HG02588 (cell line): ENCODE data around the gene ANKZF1.
A peak's percentile ranks its signal among the peaks of the same experiment; 100 is the strongest.
"Not testable (repeated sequence)": the region's sequence is repeated elsewhere in the genome, so short reads cannot be mapped to it uniquely, and the experiment has no call there.

Experiments used
- ATAC-seq: cut with Tn5 transposase; IDR thresholded peaks from one replicate; pipeline ENCODE4 v1.9.1; 2021; ENCODE audit warnings: mild to moderate bottlenecking, moderate library complexity; ENCODE audit not compliant: unreplicated experiment

ANKZF1 gene

DNA sequence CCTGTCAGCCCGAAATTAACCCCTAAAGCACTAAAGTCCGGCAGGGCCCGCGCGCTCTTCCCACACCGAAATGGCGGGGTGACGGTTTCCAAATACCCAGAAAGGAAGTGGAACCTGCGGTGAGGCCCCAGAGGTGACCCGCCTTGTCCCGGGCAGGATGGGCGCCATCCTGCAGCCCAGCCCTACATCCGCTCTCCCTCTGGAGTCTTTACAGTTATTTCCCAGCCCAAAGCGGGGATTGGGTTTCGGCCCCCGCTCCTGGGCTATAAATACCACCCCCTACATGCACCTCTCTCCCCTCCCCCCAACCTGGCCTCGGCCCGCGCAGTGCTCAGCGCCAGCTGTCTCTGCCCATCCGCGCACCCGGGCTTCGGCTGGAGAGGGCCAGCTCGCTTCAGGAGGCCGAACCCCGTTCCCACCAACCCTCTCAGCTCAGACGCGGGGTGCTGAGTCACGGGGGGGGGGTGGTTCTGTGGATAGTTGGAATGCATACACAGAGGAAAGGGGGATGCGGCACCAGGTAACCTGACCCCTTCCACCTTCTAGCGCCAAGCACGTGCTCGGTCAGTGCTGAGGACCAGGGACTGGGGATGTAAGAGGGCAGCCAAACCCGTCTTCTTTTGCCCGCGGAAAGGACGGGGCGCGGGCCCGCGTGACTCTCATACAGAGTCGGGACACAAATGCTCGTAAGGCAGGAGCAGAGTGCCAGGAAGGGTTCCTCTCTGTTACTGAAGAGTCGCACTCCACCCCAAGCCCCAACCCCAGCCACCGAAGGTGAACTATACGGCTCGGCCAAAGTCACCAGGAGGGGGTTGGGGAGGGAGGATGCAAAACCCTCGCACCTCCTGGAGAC lies 23.5 kb downstream of the ANKZF1 start, which contains the start of gene TUBA4B:
TUBA4B (plus strand) TSS at position 344 of the 853 bp plus-strand sequence; CDS start at position 509, 165 bp downstream.
- ATAC-seq: peak; percentile 9

GRCh38 chr2:219253753-219254589 lies 24.4 kb downstream of the ANKZF1 start, which contains the start of gene TUBA4A:
TSS of gene TUBA4A (minus strand) at chr2:219253918. CDS start at chr2:219253858, 60 bp downstream.
- ATAC-seq: peak; percentile 41

DNA sequence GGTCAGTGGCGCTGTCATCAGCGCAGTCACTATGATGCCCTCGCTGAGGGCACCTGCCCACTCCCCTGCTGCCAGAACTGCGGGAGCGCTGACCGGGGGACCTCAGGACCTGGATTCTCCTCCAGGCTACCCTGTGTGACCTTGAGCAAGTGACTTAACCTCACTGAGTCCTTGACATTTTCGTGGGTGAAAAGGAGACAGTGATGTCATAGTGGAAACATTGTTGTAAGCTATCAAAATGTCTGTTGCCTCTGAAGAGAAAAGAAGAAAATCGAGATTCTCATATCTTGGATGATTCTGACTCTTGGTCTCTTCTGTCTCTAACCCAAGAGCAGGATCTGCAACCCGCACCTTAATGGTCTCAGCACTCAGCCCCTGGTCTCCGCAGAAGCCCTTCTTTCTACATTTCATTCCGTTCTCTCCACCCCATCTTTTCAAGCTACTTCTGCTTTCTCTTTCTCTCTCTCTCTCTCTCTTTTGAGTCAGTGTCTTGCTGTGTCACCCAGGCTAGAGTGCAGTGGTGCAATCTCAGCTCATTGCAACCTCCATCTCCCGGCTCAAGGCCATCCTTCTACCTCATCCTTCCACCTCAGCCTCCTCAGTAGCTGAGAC lies 25.1 kb downstream of the ANKZF1 start:
- peak; percentile 20 for ATAC-seq

DNA sequence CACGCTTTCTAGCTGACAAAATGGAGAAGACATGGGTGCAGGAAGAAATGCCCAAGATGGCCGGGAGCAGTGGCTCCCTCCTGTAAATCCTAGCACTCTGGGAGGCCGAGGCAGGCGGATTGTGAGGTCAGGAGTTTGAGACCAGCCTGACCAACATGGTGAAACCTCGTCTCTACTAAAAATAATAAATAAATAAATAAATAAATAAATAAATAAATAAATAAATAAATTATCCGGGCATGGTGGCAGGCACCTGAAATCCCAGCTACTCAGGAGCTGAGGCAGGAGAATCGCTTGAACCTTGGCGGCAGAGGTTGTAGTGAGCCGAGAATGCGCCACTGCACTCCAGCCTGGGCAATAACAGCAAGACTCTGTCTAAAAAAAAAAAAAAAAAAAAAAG lies 29.3 kb downstream of the ANKZF1 start:
- not testable (repeated sequence) for ATAC-seq

- no peak for ATAC-seq
Measured at GRCh38 chr2:219261024-219261855, 31.6 kb downstream of the ANKZF1 start.

- no peak for ATAC-seq
Measured at GRCh38 chr2:219266232-219266631, 36.6 kb downstream of the ANKZF1 start.

GRCh38 chr2:219266886-219267285 lies 37.3 kb downstream of the ANKZF1 start:
- ATAC-seq: no peak

GRCh38 chr2:219268294-219268693 lies 38.7 kb downstream of the ANKZF1 start:
- no peak for ATAC-seq

DNA sequence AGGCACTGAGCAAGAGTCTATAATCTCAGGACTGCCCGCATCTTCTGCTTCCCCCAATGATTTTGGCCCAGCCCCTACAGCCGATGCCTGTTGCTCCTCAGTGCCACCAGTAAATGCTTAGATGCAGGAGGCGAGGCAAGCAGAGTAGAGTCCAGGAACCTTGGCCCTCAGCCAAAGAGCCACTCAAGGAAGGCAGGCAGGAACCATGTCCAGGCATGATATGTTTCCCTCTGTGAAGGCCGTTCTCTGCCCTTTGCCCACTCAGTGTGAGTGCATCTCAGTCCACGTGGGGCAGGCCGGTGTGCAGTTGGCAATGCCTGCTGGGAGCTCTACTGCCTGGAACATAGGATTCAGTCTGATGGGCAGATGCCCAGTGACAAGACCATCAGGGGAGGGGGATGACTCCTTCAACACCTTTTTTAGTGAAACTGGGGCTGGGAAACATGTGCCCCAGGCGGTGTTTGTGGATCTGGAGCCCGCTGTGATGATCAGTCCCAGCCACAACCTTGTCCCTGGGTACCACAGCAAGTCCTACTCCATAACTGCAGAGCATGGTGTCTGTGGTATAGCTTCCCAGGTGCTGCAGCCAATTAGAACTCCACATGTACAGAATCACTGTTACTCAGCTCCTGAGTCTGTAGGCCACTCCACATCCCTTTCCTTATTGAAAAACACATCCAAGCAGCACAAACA lies 39.9 kb downstream of the ANKZF1 start:
- ATAC-seq: no peak

DNA sequence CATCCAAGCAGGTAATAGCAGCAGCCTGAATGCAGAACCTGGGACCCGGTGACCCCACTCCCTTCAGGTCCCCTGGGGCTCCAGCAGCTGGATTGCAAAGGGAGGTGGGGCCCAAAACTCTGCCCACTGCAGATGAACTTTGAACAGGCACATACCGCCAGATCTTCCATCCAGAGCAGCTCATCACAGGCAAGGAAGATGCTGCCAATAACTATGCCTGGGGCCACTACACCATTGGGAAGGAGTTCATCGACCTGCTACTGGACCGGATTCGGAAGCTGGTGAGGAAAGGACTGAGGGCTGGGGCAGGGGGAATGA lies 40.4 kb downstream of the ANKZF1 start:
- ATAC-seq: no peak

GRCh38 chr2:219271021-219271420 lies 41.4 kb downstream of the ANKZF1 start:
- ATAC-seq: no peak

- no peak for ATAC-seq
Measured at GRCh38 chr2:219272356-219272755, 42.8 kb downstream of the ANKZF1 start.

DNA sequence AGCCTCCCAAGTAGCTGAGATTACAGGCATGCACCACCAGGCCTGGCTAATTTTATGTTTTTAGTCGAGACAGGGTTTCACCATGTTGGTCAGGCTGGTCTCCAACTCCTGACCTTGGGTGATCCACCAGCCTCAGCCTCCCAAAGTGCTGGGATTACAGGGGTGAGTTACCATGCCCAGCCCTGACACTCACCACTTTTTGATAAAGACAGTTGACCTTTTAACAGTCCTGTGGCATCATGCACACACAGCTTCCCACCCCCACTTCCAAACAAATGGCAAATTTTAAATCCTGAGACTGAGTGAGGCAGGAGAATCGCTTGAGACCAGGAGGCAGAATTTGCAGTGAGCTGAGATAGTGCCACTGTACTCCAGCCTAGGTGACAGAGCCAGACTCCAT lies 43.4 kb downstream of the ANKZF1 start:
- no peak for ATAC-seq

GRCh38 chr2:219273937-219274336 lies 44.3 kb downstream of the ANKZF1 start:
- ATAC-seq: no peak

DNA sequence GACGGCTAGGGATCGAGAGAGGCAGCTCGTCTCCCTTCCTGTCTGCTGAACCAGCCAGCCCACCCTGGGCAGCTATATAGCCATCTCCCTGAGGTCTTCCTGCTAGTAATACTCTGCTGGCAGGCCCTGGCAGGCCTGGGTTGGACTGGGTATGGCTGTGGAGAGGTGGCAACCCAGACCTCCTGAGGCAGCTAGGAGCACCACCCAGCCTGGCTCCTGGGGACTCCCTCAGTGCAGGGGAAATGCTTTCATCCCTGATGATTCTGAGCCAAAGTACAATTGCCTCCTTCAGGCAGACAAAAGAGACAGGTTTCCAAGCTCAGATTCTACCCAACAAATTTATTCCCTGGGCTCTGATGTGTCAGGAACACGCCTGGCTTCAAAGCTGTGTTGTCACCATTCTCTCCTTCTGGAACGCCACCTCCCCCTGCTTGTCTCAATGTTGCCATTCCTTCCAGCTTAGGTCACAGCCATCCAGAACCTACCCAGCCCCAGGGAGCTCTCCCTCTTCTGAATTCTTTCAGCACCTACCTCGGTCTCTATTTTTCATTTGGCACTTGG lies 44.8 kb downstream of the ANKZF1 start:
- no peak for ATAC-seq

DNA sequence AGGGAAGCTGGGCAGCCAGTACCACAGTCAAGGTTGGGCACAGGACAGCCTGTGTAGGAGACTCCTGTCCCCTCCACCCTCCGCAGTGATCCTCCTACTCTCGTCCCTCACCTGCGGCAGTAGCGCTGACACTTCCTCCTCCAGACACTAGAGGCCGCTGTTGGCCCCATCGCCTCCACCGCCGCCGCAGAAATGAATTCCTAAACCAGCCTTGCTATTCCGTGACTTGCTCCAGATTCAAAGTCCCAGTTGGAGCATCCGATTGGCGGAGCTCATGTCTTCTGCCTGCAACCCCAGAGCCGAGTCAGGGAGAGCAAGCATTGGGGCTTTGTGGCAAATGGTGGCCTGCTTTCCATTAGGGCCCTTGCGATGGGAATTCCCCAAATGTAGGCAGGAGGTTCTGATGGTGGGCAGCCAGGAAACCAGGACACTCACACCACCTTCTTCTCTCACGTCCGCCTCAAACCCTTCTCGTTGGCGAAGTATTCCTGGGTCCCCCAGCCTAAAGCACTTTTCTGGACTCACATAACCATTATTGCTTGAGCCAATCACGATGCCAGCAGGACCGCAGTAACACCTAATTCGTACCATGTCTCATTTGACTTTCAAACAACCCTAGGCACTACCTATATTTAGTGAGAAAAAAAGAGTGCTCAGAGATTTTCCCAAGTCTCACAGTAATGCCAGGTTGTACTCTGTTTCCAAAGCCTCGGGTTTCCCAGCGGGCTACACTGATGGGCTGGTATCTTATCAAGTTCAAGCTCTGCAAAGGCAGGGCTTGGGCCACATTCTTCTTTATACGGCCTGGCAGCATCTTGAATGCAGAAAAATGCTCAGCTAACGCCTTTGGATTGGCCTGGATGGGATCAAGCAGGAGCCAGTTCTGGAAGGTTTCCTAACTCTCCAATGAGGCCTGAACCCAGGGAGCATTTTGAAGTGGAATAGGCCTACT lies 48.4 kb downstream of the ANKZF1 start:
- no peak for ATAC-seq

- ATAC-seq: peak; percentile 3
Measured at GRCh38 chr2:219278655-219279150, 49.1 kb downstream of the ANKZF1 start.
